ENCODE results near the gene AKT1. TPM values are rescaled to one million over a fixed set of nuclear protein-coding genes. Genes with fewer than 3 reads are reported as not detected.

AKT1 gene
- total RNA-seq, 1 donor from 2014 or later = 155 TPM

GRCh38 chr14:104725772-104726548 is 69.6 kb downstream of the AKT1 start:
- H3K9me3 ChIP-seq (ENCODE audit: insufficient read depth, low read depth, low read length) = no peaks in the 10 kb centered on the region
- no peak overlapping the region for H3K9ac ChIP-seq (ENCODE audit: low read length)
- H4K20me1 ChIP-seq (ENCODE audit: insufficient read depth, low read length) = peaks cover 27% of the 10 kb centered on the region
- no peaks in the 10 kb centered on the region for H3K27me3 ChIP-seq (ENCODE audit: insufficient read depth, low read length)
- H3K4me3 ChIP-seq (ENCODE audit: insufficient read depth, low read depth, low read length) = no peak overlapping the region
- H2AFZ ChIP-seq (ENCODE audit: low read depth, low read length) = no peak overlapping the region
- H3K4me2 ChIP-seq (ENCODE audit: low read length) = no peak overlapping the region
- H3K36me3 ChIP-seq (ENCODE audit: insufficient read depth, low read length) = no peaks in the 10 kb centered on the region
- DNase-seq (ENCODE audit: low read depth) (no peak), FAIRE-seq (no peak)
- Mint-ChIP-seq H3K27ac (ENCODE audit: unreplicated experiment) (peak overlapping the region; percentile 58), H3K27me3 (ENCODE audit: low read depth, unreplicated experiment) (peaks cover 19% of the 10 kb centered on the region), H3K9me3 (ENCODE audit: unreplicated experiment) (no peaks in the 10 kb centered on the region), H3K36me3 (ENCODE audit: low read depth, unreplicated experiment) (no peaks in the 10 kb centered on the region), H3K4me3 (ENCODE audit: unreplicated experiment) (no peak overlapping the region), H3K4me1 (ENCODE audit: low read depth, unreplicated experiment) (peaks cover 7% of the 10 kb centered on the region)
- no peak overlapping the region for H3K27ac ChIP-seq (ENCODE audit: low read depth, low read length)
- no peaks in the 10 kb centered on the region for H3K79me2 ChIP-seq (ENCODE audit: insufficient read depth, low read length)
- TF ChIP-seq EZH2 (IDR thresholded peaks at IDR 0.05; ENCODE audit: insufficient read depth, low read length) (no peak), CTCF (IDR thresholded peaks at IDR 0.05; ENCODE audit: insufficient read depth, low read depth, low read length) (no peak)
- peaks cover 21% of the 10 kb centered on the region for H3K4me1 ChIP-seq (ENCODE audit: insufficient read depth, low read length)

GRCh38 chr14:104724981-104725771 is 70.4 kb downstream of the AKT1 start:
- peaks cover 7% of the 10 kb centered on the region for H3K4me1 Mint-ChIP-seq (ENCODE audit: low read depth, unreplicated experiment)
- no peaks in the 10 kb centered on the region for H3K9me3 ChIP-seq (ENCODE audit: insufficient read depth, low read depth, low read length)
- H4K20me1 ChIP-seq (ENCODE audit: insufficient read depth, low read length) = peaks cover 28% of the 10 kb centered on the region
- H3K27me3 ChIP-seq (ENCODE audit: insufficient read depth, low read length) = no peaks in the 10 kb centered on the region
- no peaks in the 10 kb centered on the region for H3K36me3 Mint-ChIP-seq (ENCODE audit: low read depth, unreplicated experiment)
- peaks cover 21% of the 10 kb centered on the region for H3K4me1 ChIP-seq (ENCODE audit: insufficient read depth, low read length)
- peak overlapping the region; percentile 72 for H3K27ac Mint-ChIP-seq (ENCODE audit: unreplicated experiment)
- no peak overlapping the region for H3K27ac ChIP-seq (ENCODE audit: low read depth, low read length)
- no peaks in the 10 kb centered on the region for H3K9me3 Mint-ChIP-seq (ENCODE audit: unreplicated experiment)
- H2AFZ ChIP-seq (ENCODE audit: low read depth, low read length) = no peak overlapping the region
- FAIRE-seq (no peak), DNase-seq (ENCODE audit: low read depth) (no peak)
- H3K4me3 ChIP-seq (ENCODE audit: insufficient read depth, low read depth, low read length) = no peak overlapping the region
- peaks cover 17% of the 10 kb centered on the region for H3K27me3 Mint-ChIP-seq (ENCODE audit: low read depth, unreplicated experiment)
- H3K36me3 ChIP-seq (ENCODE audit: insufficient read depth, low read length) = no peaks in the 10 kb centered on the region
- peak overlapping the region; percentile 81 for H3K4me2 ChIP-seq (ENCODE audit: low read length)
- peak overlapping the region; percentile 50 for H3K4me3 Mint-ChIP-seq (ENCODE audit: unreplicated experiment)
- H3K79me2 ChIP-seq (ENCODE audit: insufficient read depth, low read length) = no peaks in the 10 kb centered on the region
- no peak overlapping the region for H3K9ac ChIP-seq (ENCODE audit: low read length)
- TF ChIP-seq CTCF (IDR thresholded peaks at IDR 0.05; ENCODE audit: insufficient read depth, low read depth, low read length) = peak; percentile 10
- TF ChIP-seq EZH2 (IDR thresholded peaks at IDR 0.05; ENCODE audit: insufficient read depth, low read length) = no peak
